ENCODE data around the gene FAM200B.

DNA sequence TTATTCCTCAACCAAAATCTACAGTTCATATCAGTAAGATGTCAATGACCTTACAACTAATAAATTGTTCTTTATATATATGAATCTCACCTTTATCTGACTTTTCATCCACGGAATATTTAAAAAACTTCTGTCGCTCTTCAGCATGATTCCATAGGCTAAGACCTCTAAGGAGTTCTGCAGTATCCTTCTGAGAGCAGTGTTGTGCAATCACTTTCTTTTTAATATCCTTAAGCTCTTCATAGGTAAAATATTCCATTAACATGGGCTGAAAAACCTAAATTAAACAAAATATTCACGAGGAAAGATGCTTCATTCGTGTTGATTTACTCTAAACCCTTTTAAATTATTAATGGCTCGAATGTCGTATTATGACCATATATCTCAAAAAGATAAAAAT lies 43.2 kb upstream of the FAM200B start:
- TF ChIP-seq GATA3 (IDR thresholded peaks at IDR 0.05; ENCODE audit: low read depth, low read length) (no peak), GATA2 (IDR thresholded peaks at IDR 0.05; ENCODE audit: low read depth, low read length) (no peak)
